Measurements from ENCODE around the gene CREB5. TPM values are rescaled to one million over a fixed set of nuclear protein-coding genes. Genes with fewer than 3 reads are reported as not detected.

The CREB5 gene
- total RNA-seq, 1 donor from 2014 or later, result 10.3 TPM

DNA sequence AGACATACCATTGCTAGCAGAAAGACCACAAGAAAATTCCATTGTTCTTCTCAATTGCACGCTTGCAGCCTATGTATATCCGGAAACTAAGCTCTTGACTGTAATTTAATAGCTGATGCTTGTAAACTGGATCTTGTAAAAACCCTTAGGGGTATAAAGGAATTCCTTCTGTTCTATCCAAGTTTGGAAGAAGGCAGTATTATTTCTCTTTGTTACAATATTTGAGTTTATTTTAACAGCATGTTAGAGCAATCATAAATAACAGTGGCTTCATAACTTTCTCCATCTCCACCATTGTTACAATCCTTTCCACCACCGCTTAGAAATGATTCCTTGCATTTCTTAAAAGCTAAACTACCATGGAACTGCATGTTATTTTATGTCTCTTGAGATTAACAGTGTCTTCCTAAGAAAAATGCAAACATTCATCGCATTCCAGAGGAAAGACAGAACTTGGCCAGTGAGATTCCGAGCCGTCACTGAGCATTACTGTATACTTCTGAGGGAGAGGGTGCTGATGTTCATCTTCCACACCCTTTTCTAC, 453.4 kb downstream of the CREB5 start:
- H3K4me1 ChIP-seq, result no peaks in the 10 kb centered on the region
- no peak overlapping the region for H3K27ac ChIP-seq
- peaks cover 7% of the 10 kb centered on the region for H3K27me3 ChIP-seq (ENCODE audit: low read depth)
- H3K9me3 ChIP-seq, result no peaks in the 10 kb centered on the region
- no peak overlapping the region for H3K4me3 ChIP-seq
- intact Hi-C loops (cut with DNase I), result no loop called here
- DNase-seq (no peak), ATAC-seq (no peak)
- H3K36me3 ChIP-seq, result no peaks in the 10 kb centered on the region
- TF ChIP-seq, protein P1, sequence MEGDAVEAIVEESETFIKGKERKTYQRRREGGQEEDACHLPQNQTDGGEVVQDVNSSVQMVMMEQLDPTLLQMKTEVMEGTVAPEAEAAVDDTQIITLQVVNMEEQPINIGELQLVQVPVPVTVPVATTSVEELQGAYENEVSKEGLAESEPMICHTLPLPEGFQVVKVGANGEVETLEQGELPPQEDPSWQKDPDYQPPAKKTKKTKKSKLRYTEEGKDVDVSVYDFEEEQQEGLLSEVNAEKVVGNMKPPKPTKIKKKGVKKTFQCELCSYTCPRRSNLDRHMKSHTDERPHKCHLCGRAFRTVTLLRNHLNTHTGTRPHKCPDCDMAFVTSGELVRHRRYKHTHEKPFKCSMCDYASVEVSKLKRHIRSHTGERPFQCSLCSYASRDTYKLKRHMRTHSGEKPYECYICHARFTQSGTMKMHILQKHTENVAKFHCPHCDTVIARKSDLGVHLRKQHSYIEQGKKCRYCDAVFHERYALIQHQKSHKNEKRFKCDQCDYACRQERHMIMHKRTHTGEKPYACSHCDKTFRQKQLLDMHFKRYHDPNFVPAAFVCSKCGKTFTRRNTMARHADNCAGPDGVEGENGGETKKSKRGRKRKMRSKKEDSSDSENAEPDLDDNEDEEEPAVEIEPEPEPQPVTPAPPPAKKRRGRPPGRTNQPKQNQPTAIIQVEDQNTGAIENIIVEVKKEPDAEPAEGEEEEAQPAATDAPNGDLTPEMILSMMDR (IDR thresholded peaks at IDR 0.05), result no peak

DNA sequence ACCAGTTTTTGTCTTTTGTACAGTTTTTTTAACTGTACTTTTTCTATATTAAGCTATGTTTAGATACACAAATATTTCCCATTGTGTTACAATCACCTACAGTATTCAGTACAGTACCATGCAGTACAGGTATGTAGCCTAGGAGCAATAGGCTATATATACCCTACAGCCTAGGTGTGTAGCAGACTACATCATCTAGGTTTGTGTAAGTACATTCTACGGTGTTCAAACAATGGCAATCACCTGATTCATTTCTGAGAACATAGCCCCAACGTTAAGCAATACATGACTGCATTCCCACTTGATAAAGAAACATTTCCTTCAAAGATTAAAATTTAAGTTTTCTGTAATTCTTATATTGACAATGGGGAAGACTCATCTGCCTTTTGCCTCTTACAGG, 456.4 kb downstream of the CREB5 start:
- Histone ChIP-seq H3K27ac (no peak overlapping the region), H3K9me3 (no peaks in the 10 kb centered on the region), H3K4me3 (no peak overlapping the region), H3K27me3 (ENCODE audit: low read depth) (peaks cover 7% of the 10 kb centered on the region), H3K4me1 (no peaks in the 10 kb centered on the region), H3K36me3 (no peaks in the 10 kb centered on the region)
- ATAC-seq (no peak), DNase-seq (no peak)
- intact Hi-C loops (cut with DNase I), result no loop called here
- TF ChIP-seq, protein P1 (IDR thresholded peaks at IDR 0.05), result no peak

GRCh38 chr7:28871077-28871476, 458.8 kb downstream of the CREB5 start:
- H3K27ac ChIP-seq, result no peak overlapping the region
- H3K4me1 ChIP-seq, result no peaks in the 10 kb centered on the region
- intact Hi-C loops (cut with DNase I), result no loop called here
- TF ChIP-seq, protein P1 (IDR thresholded peaks at IDR 0.05), result no peak
- H3K9me3 ChIP-seq, result no peaks in the 10 kb centered on the region
- no peak for DNase-seq
- H3K27me3 ChIP-seq (ENCODE audit: low read depth), result peaks cover 7% of the 10 kb centered on the region
- no peak for ATAC-seq
- no peak overlapping the region for H3K4me3 ChIP-seq
- no peaks in the 10 kb centered on the region for H3K36me3 ChIP-seq

DNA sequence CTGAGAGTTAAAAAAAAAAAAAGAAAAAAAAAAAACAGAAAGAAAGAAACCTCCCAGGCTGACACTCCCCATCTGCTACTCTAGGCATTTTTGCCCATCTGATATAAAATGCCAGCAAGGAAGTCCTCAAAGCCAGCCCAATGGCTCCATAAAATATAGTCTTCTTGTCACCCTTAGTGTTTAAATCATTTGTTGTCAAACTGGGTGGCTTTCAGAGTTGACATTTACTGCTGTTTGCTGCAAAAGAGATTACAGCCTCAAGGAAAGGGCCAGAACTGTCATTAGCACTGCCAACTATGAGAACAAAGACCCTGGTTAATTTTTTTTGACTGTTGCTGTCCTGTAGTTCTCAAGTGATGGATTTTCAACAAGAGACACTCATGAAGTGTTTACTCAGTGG, 459.3 kb downstream of the CREB5 start:
- Histone ChIP-seq H3K27me3 (ENCODE audit: low read depth) (peaks cover 7% of the 10 kb centered on the region), H3K4me1 (no peaks in the 10 kb centered on the region), H3K27ac (no peak overlapping the region), H3K9me3 (no peaks in the 10 kb centered on the region), H3K4me3 (no peak overlapping the region), H3K36me3 (no peaks in the 10 kb centered on the region)
- DNase-seq (no peak), ATAC-seq (no peak)
- TF ChIP-seq, protein P1 (IDR thresholded peaks at IDR 0.05), result no peak
- intact Hi-C loops (cut with DNase I), result no loop called here

DNA sequence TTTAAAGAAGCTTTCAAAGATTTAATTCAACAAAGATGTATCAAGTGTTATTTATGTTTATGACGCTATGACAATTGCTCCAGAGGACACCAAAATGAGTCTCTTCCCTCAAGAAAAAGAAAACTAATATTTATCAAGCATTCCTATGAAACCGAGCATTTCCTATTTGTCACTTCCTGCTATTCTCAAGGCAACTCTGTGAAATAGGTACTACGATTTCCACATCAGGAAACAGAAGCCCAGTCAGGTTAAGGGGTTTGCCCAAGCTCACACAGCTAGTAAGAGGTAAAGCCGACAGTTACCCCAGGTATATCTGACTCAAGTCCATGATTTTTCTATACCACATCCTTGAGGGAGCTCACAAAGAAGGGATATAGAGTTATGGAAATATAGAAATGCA, 459.9 kb downstream of the CREB5 start:
- H3K9me3 ChIP-seq, result no peaks in the 10 kb centered on the region
- ATAC-seq (no peak), DNase-seq (no peak)
- no peak overlapping the region for H3K27ac ChIP-seq
- H3K4me1 ChIP-seq, result no peaks in the 10 kb centered on the region
- H3K36me3 ChIP-seq, result no peaks in the 10 kb centered on the region
- no peak overlapping the region for H3K4me3 ChIP-seq
- H3K27me3 ChIP-seq (ENCODE audit: low read depth), result peaks cover 3% of the 10 kb centered on the region
- intact Hi-C loops (cut with DNase I), result no loop called here
- TF ChIP-seq, protein P1 (IDR thresholded peaks at IDR 0.05), result no peak

DNA sequence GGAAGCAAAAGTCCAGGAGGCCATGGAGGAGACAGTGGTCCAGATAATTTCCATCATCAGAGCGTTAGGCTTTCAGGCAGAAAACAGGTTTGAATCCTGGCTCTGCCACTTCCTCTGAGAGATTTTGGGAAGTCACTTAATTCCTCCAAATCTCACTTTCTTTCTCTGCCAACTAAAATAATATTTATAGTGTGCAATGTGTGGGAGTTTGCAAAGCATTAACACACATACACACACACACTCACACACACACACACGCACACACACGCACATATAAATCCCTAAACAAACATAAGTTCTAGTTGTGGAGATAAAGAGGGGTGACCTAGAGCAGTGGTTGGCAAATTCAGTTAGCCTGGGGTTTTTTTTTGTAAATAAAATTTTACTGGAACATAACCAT, 461.0 kb downstream of the CREB5 start:
- Histone ChIP-seq H3K9me3 (no peaks in the 10 kb centered on the region), H3K4me3 (no peak overlapping the region), H3K36me3 (no peaks in the 10 kb centered on the region), H3K27ac (no peak overlapping the region), H3K27me3 (ENCODE audit: low read depth) (no peaks in the 10 kb centered on the region), H3K4me1 (no peaks in the 10 kb centered on the region)
- intact Hi-C loops (cut with DNase I), result no loop called here
- TF ChIP-seq, protein P1 (IDR thresholded peaks at IDR 0.05), result no peak
- no peak for DNase-seq
- ATAC-seq, result no peak

All from lower lobe of right lung (tissue), 2 donors.